HCT116 (cell line): ENCODE data around the gene OSBP2. TPM values are rescaled to one million over a fixed set of nuclear protein-coding genes. Genes with fewer than 3 reads are reported as not detected.

Source experiments
- ATAC-seq: fragments of 200-7000 bp; cut with Tn5 transposase; 2 replicates; pipeline ENCODE4 v1.9.1; 2020; ENCODE audit warnings: mild to moderate bottlenecking, moderate library complexity
- BruUV-seq: library from RNA; stranded (reverse); fragments of 400-500 nt; replicated peaks from 2 replicates; lab custom pipeline; 2021; lab: Mats Ljungman, UMichigan
- CTCF ChIA-PET: fragments of 300-600 bp; sonication (Branson Sonifier 250); formaldehyde crosslinking; loops from one replicate; lab custom pipeline; 2021; ENCODE audit warnings: antibody characterized with exemption; lab: Charles Lee
- POLR2A ChIA-PET: fragments of 300-600, 350-600 bp; sonication (Branson Sonifier 250); formaldehyde crosslinking; loops from one replicate; lab custom pipeline; 2021; ENCODE audit warnings: antibody characterized with exemption; lab: Charles Lee
- RAD21 ChIA-PET, 2 experiments: fragments of 300-600 bp; sonication (Branson Sonifier 250); formaldehyde crosslinking; loops; one replicate each; lab custom pipeline; 2023; ENCODE audit warnings: low total read pairs in 2 of 2; ENCODE audit not compliant: uncharacterized antibody in 2 of 2, unreplicated experiment in 2 of 2, low non-redundant PET in 1 of 2; lab: Charles Lee
- DNase-seq: peaks from one replicate; pipeline ENCODE4 v3.0.0-alpha.2; 2010; ENCODE audit warnings: low read depth, low spot score
- H2AFZ ChIP-seq: fragments of 200-600 bp; shearing (Covaris generic), sonication (generic); 2 replicates; pipeline ENCODE4 v1.6.1; 2017; ENCODE audit warnings: low read depth, mixed run types, mixed read lengths, antibody characterized with exemption, low read length; ENCODE audit not compliant: poor library complexity, severe bottlenecking
- H3K27ac ChIP-seq: 2 replicates; pipeline ENCODE4 v1.5.1; 2012; ENCODE audit warnings: low read depth, low read length
- H3K27me3 ChIP-seq: fragments of 200-600 bp; sonication (generic); 2 replicates; pipeline ENCODE4 v1.6.1; 2016; ENCODE audit warnings: mixed run types, low read length, mixed read lengths; ENCODE audit not compliant: insufficient read depth
- H3K36me3 ChIP-seq, 2 experiments: fragments of 200-500 bp in 1 of 2; fragments of 200-600 bp in 1 of 2; sonication (Bioruptor generic) in 1 of 2; sonication (generic) in 1 of 2; 2 replicates each; pipeline versions ENCODE4 v1.5.1 to v1.6.1; 2014 to 2016; ENCODE audit warnings: low read length in 2 of 2, inconsistent platforms in 1 of 2, mixed read lengths in 1 of 2, mixed run types in 1 of 2; ENCODE audit not compliant: insufficient read depth in 2 of 2, control insufficient read depth in 1 of 2
- H3K4me1 ChIP-seq, 2 experiments: fragments of 200-600 bp in 1 of 2; sonication (generic) in 1 of 2; 2 replicates each; pipeline versions ENCODE4 v1.5.1 to v1.6.1; 2012 to 2017; ENCODE audit warnings: low read length in 2 of 2, inconsistent platforms in 1 of 2, mild to moderate bottlenecking in 1 of 2, mixed read lengths in 1 of 2, mixed run types in 1 of 2, moderate library complexity in 1 of 2; ENCODE audit not compliant: insufficient read depth in 2 of 2, control insufficient read depth in 1 of 2
- H3K4me2 ChIP-seq: fragments of 200-600 bp; sonication (generic); 2 replicates; pipeline ENCODE4 v1.6.1; 2017; ENCODE audit warnings: mixed run types, low read length, mixed read lengths
- H3K4me3 ChIP-seq, 2 experiments: fragments of 200-600 bp in 1 of 2; sonication (generic) in 1 of 2; replicated peaks in 1 of 2; 2 replicates each; pipeline ENCODE4 v1.5.1; 2011 to 2016; ENCODE audit warnings: low read length in 2 of 2, control low read depth in 1 of 2, low read depth in 1 of 2, mild to moderate bottlenecking in 1 of 2, mixed read lengths in 1 of 2, mixed run types in 1 of 2
- H3K79me2 ChIP-seq: fragments of 200-600 bp; sonication (generic); 2 replicates; pipeline ENCODE4 v1.6.1; 2017; ENCODE audit warnings: mild to moderate bottlenecking, mixed run types, low read length, moderate library complexity, mixed read lengths; ENCODE audit not compliant: insufficient read depth
- H3K9ac ChIP-seq: fragments of 200-600 bp; sonication (generic); 2 replicates; pipeline ENCODE4 v1.6.1; 2016; ENCODE audit warnings: low read length, mixed read lengths
- H3K9me2 ChIP-seq: fragments of 200-600 bp; sonication (generic), shearing (Covaris generic); 2 replicates; pipeline ENCODE4 v1.6.1; 2017; ENCODE audit warnings: mixed run types, mild to moderate bottlenecking, moderate library complexity; ENCODE audit not compliant: insufficient read depth
- H3K9me3 ChIP-seq, 2 experiments: fragments of 200-500 bp in 1 of 2; fragments of 200-600 bp in 1 of 2; sonication (Bioruptor generic) in 1 of 2; sonication (generic) in 1 of 2; 2 replicates each; pipeline ENCODE4 v1.6.1; 2014 to 2017; ENCODE audit warnings: low read length in 2 of 2, mixed read lengths in 2 of 2, inconsistent platforms in 1 of 2, low read depth in 1 of 2, mild to moderate bottlenecking in 1 of 2, mixed run types in 1 of 2, moderate library complexity in 1 of 2; ENCODE audit not compliant: control insufficient read depth in 1 of 2, insufficient read depth in 1 of 2
- H4K20me1 ChIP-seq: fragments of 200-600 bp; sonication (generic), shearing (Covaris generic); 2 replicates; pipeline ENCODE4 v1.6.1; 2017; ENCODE audit warnings: mixed run types, mild to moderate bottlenecking, moderate library complexity; ENCODE audit not compliant: insufficient read depth
- CBX3 ChIP-seq: IDR thresholded peaks from 2 replicates; pipeline ENCODE4 v1.6.1; 2012; ENCODE audit warnings: low read depth
- CEBPB ChIP-seq: IDR thresholded peaks from 2 replicates; pipeline ENCODE4 v1.6.1; 2012; ENCODE audit warnings: low read depth
- EGR1 ChIP-seq: IDR thresholded peaks from 2 replicates; pipeline ENCODE4 v1.6.1; 2012; ENCODE audit warnings: low read depth
- ELF1 ChIP-seq: IDR thresholded peaks from 2 replicates; pipeline ENCODE4 v1.6.1; 2012; ENCODE audit warnings: low read depth, borderline replicate concordance
- EZH2 ChIP-seq: fragments of 200-600 bp; sonication (generic); IDR thresholded peaks from 2 replicates; pipeline ENCODE4 v1.6.1; 2017; ENCODE audit warnings: antibody characterized with exemption, mixed run types
- EZH2phosphoT487 ChIP-seq: fragments of 200-600 bp; IDR thresholded peaks from 2 replicates; pipeline ENCODE4 v1.6.1; 2018; ENCODE audit warnings: antibody characterized with exemption, borderline replicate concordance
- FOSL1 ChIP-seq: IDR thresholded peaks from 2 replicates; pipeline ENCODE4 v1.6.1; 2012; ENCODE audit warnings: low read depth
- JUND ChIP-seq: IDR thresholded peaks from 2 replicates; pipeline ENCODE4 v1.6.1; 2012
- POLR2A ChIP-seq: IDR thresholded peaks from 2 replicates; pipeline ENCODE4 v1.7.0; 2011; ENCODE audit warnings: borderline replicate concordance; ENCODE audit not compliant: insufficient read depth, insufficient read length; ENCODE audit errors: extremely low read depth
- POLR2AphosphoS5 ChIP-seq: IDR thresholded peaks from 2 replicates; pipeline ENCODE4 v1.6.1; 2011; ENCODE audit warnings: mild to moderate bottlenecking, low read depth, low read length, moderate library complexity
- RAD21 ChIP-seq: IDR thresholded peaks from 2 replicates; pipeline ENCODE4 v1.6.1; 2012; ENCODE audit warnings: low read depth, mild to moderate bottlenecking
- SIN3A ChIP-seq: IDR thresholded peaks from 2 replicates; pipeline ENCODE4 v1.6.1; 2012; ENCODE audit warnings: low read depth
- SP1 ChIP-seq: IDR thresholded peaks from 2 replicates; pipeline ENCODE4 v1.6.1; 2012; ENCODE audit warnings: low read depth
- YY1 ChIP-seq: IDR thresholded peaks from 2 replicates; pipeline ENCODE4 v1.6.1; 2011; ENCODE audit warnings: low read length, low read depth, moderate library complexity, mild to moderate bottlenecking; ENCODE audit not compliant: insufficient replicate concordance; ENCODE audit errors: extremely low read depth
- ZFX ChIP-seq: fragments of 450-650 bp; IDR thresholded peaks from 2 replicates; pipeline ENCODE4 v1.6.1; 2017
- intact Hi-C: fragments of 100-400 bp; cut with micrococcal nuclease; formaldehyde crosslinking; loops from 2 replicates; pipeline ENCODE4 v1.10.0; 2022
- total RNA-seq: library from RNA; stranded (reverse); gene quantifications from one replicate; pipeline ENCODE4 v1.2.1, GENCODE V29; 2021; ENCODE audit not compliant: unreplicated experiment
- TF ChIP-seq, protein P1 (sequence below): IDR thresholded peaks from 2 replicates; pipeline ENCODE4 v1.6.1; 2012
- TF ChIP-seq, protein P2 (sequence below): IDR thresholded peaks from 2 replicates; pipeline ENCODE4 v1.6.1; 2011; ENCODE audit warnings: mild to moderate bottlenecking, low read length, moderate library complexity; ENCODE audit not compliant: insufficient replicate concordance; ENCODE audit errors: extremely low read depth
- TF ChIP-seq, protein P3 (sequence below), 3 experiments: fragments of 200-600 bp in 1 of 3; sonication (generic) in 1 of 3; IDR thresholded peaks in 2 of 3; conservative IDR thresholded peaks in 1 of 3; 2 replicates each; pipeline ENCODE4 v1.5.1; 2012 to 2017; ENCODE audit warnings: low read depth in 2 of 3, low read length in 2 of 3, antibody characterized with exemption in 1 of 3, borderline replicate concordance in 1 of 3, control low read depth in 1 of 3, mild to moderate bottlenecking in 1 of 3, mixed read lengths in 1 of 3, mixed run types in 1 of 3, moderate library complexity in 1 of 3; ENCODE audit not compliant: insufficient read depth in 1 of 3
- TF ChIP-seq, protein P4 (sequence below): IDR thresholded peaks from 2 replicates; pipeline ENCODE4 v1.6.1; 2012; ENCODE audit warnings: low read depth

OSBP2 gene
- total RNA-seq, 1 experiment from 2014 or later, result 12.9 TPM

DNA sequence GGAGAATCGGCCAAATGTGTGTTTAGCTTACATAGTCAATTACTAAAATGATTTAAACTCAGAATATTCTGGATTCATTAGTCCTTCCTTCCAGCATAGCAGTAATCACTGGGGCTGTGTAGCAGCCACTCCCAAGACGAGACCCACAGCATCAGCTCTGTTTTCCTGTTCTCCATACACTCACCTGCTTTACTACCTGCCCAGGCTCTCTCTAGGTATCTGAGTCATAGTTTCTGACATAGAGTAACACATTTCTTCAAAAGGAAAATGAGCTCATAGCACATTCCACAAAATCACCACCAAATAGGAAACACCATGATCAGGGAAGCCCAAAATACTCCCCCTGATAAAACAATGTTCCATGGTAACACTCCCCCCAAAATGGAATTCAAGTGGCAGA, 251.0 kb downstream of the OSBP2 start:
- Histone ChIP-seq H3K4me1 (no peaks in the 10 kb centered on the region), H3K9me3 (no peaks in the 10 kb centered on the region), H4K20me1 (no peaks in the 10 kb centered on the region), H3K79me2 (no peaks in the 10 kb centered on the region), H3K4me2 (no peak overlapping the region), H3K9me2 (no peaks in the 10 kb centered on the region), H3K9ac (no peak overlapping the region), H3K27me3 (no peaks in the 10 kb centered on the region), H3K36me3 (peaks cover 1 to 16% of the 10 kb centered on the region in 2 experiments; a peak in 3 of 4 replicates), H3K4me3 (no peak overlapping the region), H3K27ac (no peak overlapping the region), H2AFZ (no peak overlapping the region)
- POLR2A ChIA-PET, result no interaction called here
- CTCF ChIA-PET, result interaction anchor here (2.9 kb wide), 1 partner anchor 138 kb away, joined by 23 read pairs; no protein-coding TSS in a partner anchor
- RAD21 ChIA-PET, result interaction anchor here in 1 of 2 experiments (1.1 kb wide), 1 partner anchor 140 kb away, joined by 4 read pairs; no protein-coding TSS in a partner anchor
- no TSS peak for BruUV-seq
- DNase-seq, result no peak
- ATAC-seq, result no peak
- intact Hi-C loops, result no loop called here
- TF ChIP-seq POLR2A, result no peak
- TF ChIP-seq, protein P1, sequence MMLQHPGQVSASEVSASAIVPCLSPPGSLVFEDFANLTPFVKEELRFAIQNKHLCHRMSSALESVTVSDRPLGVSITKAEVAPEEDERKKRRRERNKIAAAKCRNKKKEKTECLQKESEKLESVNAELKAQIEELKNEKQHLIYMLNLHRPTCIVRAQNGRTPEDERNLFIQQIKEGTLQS, result no peak
- TF ChIP-seq, protein P2, sequence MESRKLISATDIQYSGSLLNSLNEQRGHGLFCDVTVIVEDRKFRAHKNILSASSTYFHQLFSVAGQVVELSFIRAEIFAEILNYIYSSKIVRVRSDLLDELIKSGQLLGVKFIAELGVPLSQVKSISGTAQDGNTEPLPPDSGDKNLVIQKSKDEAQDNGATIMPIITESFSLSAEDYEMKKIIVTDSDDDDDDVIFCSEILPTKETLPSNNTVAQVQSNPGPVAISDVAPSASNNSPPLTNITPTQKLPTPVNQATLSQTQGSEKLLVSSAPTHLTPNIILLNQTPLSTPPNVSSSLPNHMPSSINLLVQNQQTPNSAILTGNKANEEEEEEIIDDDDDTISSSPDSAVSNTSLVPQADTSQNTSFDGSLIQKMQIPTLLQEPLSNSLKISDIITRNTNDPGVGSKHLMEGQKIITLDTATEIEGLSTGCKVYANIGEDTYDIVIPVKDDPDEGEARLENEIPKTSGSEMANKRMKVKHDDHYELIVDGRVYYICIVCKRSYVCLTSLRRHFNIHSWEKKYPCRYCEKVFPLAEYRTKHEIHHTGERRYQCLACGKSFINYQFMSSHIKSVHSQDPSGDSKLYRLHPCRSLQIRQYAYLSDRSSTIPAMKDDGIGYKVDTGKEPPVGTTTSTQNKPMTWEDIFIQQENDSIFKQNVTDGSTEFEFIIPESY, result no peak
- TF ChIP-seq, protein P3, sequence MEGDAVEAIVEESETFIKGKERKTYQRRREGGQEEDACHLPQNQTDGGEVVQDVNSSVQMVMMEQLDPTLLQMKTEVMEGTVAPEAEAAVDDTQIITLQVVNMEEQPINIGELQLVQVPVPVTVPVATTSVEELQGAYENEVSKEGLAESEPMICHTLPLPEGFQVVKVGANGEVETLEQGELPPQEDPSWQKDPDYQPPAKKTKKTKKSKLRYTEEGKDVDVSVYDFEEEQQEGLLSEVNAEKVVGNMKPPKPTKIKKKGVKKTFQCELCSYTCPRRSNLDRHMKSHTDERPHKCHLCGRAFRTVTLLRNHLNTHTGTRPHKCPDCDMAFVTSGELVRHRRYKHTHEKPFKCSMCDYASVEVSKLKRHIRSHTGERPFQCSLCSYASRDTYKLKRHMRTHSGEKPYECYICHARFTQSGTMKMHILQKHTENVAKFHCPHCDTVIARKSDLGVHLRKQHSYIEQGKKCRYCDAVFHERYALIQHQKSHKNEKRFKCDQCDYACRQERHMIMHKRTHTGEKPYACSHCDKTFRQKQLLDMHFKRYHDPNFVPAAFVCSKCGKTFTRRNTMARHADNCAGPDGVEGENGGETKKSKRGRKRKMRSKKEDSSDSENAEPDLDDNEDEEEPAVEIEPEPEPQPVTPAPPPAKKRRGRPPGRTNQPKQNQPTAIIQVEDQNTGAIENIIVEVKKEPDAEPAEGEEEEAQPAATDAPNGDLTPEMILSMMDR (IDR thresholded peaks at IDR 0.05 in 2 of 3, conservative IDR thresholded peaks at IDR 0.05 in 1 of 3; ENCODE audit: borderline replicate concordance in 1 of 3, insufficient read depth in 1 of 3, low read depth in 2 of 3, low read length in 2 of 3), result no peak
- TF ChIP-seq, protein P4, sequence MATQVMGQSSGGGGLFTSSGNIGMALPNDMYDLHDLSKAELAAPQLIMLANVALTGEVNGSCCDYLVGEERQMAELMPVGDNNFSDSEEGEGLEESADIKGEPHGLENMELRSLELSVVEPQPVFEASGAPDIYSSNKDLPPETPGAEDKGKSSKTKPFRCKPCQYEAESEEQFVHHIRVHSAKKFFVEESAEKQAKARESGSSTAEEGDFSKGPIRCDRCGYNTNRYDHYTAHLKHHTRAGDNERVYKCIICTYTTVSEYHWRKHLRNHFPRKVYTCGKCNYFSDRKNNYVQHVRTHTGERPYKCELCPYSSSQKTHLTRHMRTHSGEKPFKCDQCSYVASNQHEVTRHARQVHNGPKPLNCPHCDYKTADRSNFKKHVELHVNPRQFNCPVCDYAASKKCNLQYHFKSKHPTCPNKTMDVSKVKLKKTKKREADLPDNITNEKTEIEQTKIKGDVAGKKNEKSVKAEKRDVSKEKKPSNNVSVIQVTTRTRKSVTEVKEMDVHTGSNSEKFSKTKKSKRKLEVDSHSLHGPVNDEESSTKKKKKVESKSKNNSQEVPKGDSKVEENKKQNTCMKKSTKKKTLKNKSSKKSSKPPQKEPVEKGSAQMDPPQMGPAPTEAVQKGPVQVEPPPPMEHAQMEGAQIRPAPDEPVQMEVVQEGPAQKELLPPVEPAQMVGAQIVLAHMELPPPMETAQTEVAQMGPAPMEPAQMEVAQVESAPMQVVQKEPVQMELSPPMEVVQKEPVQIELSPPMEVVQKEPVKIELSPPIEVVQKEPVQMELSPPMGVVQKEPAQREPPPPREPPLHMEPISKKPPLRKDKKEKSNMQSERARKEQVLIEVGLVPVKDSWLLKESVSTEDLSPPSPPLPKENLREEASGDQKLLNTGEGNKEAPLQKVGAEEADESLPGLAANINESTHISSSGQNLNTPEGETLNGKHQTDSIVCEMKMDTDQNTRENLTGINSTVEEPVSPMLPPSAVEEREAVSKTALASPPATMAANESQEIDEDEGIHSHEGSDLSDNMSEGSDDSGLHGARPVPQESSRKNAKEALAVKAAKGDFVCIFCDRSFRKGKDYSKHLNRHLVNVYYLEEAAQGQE, result no peak
- TF ChIP-seq YY1, result no peak
- TF ChIP-seq ELF1, result no peak
- TF ChIP-seq RAD21, result no peak
- no peak for TF ChIP-seq EZH2
- TF ChIP-seq CEBPB, result no peak
- TF ChIP-seq JUND, result no peak
- no peak for TF ChIP-seq ZFX
- TF ChIP-seq CBX3, result no peak
- no peak for TF ChIP-seq EZH2phosphoT487
- TF ChIP-seq SIN3A, result no peak
- no peak for TF ChIP-seq POLR2AphosphoS5
- TF ChIP-seq FOSL1, result no peak
- TF ChIP-seq SP1, result no peak
- no peak for TF ChIP-seq EGR1
- TF ChIP-seq, all 23 proteins: peak for 0
